GM21360 (cell line): ENCODE measurements around the gene NR6A1.

Experiments
- ATAC-seq: cut with Tn5 transposase; IDR thresholded peaks from one replicate; pipeline ENCODE4 v1.9.1; 2021; ENCODE audit warnings: mild to moderate bottlenecking, moderate library complexity; ENCODE audit not compliant: unreplicated experiment

Gene NR6A1

GRCh38 chr9:124695280-124695890, 75.7 kb downstream of the NR6A1 start:
- ATAC-seq: no peak

DNA sequence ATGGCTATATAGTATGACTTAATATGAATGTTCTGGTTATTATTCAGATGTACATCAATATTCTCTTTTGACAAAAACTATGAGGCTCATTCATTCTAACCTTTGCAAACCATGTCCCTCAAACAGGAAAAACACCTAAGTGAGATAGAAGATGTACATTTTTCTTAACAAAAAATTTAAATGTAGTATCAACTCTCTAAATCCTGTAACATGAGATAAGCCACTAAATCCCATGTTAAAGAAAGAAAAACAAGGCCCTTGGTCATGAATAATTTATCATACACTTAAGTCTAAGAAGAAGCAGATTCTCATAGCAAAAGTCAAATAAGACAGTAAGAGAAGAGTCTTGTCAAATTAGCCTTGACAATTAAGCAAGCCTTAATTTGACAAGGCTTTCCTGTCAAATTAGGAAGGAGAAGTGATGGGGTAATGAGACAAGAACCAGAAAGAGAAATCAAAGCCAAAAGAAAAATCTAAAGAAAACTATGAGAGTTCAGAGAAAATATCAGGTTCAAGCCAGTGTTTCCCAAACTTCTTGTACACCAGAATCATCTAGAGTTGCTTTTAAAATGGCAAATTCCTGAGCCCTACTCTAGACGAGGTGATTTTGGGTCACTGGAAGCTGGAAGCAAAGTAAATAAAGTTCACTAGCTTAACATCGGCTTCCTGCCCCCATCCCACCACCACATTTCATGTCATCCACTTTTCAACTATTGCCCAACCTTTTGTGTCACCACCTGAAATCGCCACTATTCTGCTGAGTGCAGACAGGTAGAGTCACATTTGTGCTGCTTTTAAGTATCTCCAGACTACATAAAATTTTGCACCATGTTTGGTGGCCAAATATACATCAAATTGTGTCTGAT, 76.5 kb downstream of the NR6A1 start:
- ATAC-seq: no peak

DNA sequence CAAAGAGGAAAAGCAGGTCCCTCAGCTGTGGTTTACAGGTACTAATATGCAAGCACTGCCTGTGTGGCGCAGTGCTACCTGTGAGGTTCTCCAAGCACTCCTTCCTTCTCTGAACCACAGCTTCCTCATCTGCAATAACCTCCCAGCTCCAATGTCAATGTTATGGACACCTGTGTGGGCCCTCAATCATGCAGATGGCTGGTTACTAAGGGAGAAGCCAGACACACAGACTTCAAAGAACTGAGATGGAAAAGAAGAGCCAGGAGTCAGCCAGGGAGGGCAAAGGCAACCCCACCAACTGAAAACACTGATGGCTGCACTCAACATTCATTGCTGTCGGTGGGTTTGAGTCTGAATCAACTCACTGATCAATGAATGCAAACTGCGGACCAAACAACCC, 77.7 kb downstream of the NR6A1 start:
- no peak for ATAC-seq

DNA sequence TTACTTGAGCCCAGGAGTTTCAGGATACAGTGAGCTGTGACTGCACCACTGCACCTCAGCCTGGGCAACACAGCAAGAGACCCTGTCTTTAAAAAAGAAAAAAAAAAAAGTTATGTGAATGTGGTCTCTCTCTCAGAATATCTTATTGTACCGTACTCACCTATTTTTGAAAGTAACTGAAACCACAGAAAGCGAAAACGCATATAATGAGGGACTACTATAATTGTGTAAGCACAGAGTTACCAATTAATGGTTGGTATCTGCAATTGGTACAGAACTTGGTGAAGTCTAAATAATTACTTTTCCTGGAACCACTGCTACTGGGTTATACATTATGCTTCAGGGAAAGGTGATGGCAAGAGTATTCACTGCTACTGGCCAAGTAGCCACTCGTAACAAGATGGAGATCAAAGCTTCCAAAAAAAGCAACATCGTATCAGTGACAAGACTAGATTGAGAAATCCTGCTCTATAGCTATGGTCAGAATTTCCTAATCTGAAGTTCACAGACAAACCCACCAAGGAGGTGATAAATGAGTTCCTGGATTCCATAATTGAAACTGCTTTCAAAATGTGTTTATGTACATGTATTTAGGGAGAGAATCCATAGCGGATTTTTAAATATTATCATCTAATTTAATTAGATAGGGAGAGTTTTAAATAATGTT, 82.7 kb downstream of the NR6A1 start:
- no peak for ATAC-seq

GRCh38 chr9:124686918-124687317, 84.2 kb downstream of the NR6A1 start:
- ATAC-seq: no peak

DNA sequence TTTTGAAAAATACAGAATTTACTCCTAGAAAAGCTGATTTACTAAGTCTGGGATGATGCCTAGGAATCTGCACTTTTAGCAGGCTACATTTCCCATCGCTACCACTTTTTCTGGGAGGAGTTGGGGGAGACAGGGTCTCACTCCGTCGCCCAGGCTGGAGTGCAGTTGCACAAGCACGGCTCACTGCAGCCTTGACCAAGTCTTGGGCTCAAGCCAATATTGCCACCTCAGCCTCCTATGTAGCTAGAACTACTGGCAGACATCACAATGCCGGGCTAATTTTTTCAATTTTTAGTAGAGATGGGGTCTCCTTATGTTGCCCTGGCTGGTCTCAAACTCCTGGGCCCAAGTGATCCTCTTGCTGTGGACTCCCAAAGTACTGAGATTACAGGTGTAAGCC, 85.9 kb downstream of the NR6A1 start:
- no peak for ATAC-seq

DNA sequence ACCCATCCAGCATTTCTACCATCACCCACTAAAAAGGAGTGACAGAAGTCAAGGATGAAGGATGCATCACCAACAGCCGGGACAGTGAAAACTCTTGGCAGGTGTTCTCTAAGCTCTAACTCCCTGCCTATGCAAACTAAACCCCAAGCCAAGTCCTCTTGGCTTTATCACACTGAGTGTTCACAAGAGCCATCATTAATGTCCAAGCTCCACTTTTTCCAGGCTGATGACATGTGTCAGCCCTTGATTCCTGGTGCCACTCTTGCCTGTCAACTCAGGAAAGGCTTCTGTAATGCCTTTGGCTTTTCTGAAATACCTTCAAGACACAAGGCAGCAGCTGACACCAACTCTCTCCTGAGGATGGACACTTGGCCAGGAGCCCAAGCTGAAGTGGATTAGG, 86.9 kb downstream of the NR6A1 start:
- no peak for ATAC-seq

- ATAC-seq: no peak
These were observed 88.1 kb downstream of the NR6A1 start for GRCh38 chr9:124683043-124683442.

DNA sequence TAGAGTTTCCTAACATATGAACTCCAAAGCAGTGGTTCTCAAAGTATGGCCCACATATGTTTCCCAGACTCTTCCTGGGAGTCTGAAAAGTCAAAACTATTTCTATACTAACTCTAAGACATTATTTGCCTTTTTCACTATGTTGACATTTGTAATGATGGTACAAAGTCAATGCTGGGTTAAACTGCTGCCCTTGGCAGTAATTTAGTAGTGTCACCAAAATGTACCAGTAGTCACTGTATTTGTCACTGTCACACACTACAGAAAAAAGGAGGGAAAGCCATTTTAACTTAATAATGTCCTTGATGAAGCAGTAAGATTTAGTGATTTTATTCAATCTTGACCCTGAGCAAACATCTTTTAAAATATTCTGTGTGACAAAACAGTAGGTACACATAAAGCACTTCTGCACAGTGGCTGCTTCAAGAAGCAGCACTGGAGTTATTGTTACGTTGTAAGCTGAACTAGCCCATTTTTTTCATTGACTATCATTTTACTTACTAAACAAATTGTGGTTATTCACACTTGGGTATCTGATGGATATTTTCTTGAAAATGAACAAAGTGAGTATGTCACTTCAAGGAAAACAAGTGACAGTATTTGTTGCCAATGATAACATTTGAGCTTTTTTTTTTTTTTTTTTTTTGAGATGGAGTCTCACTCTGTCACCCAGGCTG, 90.3 kb downstream of the NR6A1 start:
- no peak for ATAC-seq

GRCh38 chr9:124680049-124680448, 91.1 kb downstream of the NR6A1 start:
- ATAC-seq: no peak

GRCh38 chr9:124676159-124676551, 95.0 kb downstream of the NR6A1 start:
- no peak for ATAC-seq

- ATAC-seq: no peak
These were observed 95.6 kb downstream of the NR6A1 start for GRCh38 chr9:124675261-124676158.

DNA sequence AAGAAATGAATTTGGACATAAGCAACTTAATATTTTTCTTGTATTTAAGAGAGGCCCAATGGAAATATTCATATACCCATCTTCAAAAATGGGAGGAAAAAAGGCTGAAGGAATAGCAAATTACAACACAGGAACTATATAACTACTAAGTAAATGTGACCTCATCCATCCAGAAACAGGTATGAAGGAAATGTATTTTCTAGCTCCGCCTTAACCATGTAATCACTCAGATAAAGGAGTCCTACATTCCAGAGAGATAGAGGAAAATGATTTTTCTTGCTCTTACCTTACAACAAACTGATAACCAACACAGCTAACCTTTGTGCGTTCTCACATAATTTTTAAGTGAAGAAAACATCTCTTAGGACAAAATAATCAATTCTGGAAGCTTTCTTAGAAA, 96.5 kb downstream of the NR6A1 start:
- no peak for ATAC-seq

- ATAC-seq: no peak
These were observed 98.0 kb downstream of the NR6A1 start for GRCh38 chr9:124673063-124673462.

- ATAC-seq: no peak
These were observed 99.2 kb downstream of the NR6A1 start for GRCh38 chr9:124671861-124672260.

DNA sequence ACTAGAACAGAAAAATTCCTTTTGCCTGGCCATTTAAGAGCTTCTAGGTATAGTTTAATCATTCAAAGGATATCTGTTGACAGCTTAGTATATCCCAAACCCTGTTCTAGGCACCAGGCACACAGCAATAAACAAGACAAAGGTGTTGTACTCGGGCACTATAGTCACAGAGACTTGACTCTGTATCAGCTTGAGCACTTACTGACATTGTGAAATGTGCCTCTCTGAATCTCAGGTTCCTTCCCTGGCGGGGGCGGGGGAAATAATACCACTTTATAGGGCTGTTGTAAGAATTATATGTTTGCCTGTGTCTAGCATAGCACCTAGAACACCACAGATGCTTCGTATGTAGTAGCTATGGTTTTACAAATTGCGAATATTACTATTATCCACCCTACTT, 104.5 kb downstream of the NR6A1 start:
- no peak for ATAC-seq

DNA sequence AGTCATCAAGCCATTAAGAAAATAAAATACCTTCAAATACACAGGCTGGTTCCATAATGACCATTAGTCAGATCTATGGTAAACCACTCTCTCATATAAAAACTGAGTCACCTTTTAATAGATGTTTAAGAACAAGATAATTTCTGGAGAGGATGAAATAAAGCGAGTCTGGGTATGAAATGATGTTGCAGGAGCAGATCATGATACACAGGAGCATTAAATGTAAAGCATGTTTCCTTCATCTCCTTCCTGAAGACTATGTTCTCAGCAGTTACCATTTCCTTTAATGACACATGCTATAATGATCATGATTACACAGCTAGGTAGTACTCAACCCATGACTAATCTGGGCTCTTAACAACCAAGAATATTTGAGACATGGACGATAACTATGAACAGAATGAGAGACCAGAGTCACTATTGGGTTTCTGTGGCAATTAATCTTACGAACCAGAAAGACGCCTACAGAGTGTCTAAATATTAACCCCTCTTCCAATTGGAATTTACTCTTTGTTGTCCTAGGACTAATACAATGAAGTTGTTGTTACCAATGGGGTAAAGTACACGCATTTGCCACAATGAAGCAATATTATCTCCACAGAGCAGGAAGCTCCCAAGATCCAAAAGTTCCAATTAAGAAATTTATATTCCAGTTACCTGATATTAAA, 105.6 kb downstream of the NR6A1 start:
- no peak for ATAC-seq

DNA sequence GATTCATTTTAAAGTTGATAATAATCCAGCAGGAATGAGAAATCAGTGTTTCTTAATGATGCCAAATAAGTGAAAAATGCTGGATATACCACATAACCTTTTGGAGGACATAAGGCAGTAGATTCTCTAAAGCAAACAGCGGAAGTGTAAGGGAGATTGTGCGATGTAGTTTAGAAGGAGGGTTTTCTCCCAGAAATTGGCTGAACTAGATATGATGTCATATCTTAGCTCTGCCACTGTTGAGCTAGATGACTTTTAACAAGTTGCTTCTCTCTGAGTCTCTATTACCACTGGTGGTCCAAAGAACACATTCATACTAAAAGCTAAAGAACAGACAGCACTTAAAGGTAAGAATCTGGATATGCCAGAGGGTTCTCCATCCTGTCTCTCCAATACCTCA, 107.0 kb downstream of the NR6A1 start:
- no peak for ATAC-seq

DNA sequence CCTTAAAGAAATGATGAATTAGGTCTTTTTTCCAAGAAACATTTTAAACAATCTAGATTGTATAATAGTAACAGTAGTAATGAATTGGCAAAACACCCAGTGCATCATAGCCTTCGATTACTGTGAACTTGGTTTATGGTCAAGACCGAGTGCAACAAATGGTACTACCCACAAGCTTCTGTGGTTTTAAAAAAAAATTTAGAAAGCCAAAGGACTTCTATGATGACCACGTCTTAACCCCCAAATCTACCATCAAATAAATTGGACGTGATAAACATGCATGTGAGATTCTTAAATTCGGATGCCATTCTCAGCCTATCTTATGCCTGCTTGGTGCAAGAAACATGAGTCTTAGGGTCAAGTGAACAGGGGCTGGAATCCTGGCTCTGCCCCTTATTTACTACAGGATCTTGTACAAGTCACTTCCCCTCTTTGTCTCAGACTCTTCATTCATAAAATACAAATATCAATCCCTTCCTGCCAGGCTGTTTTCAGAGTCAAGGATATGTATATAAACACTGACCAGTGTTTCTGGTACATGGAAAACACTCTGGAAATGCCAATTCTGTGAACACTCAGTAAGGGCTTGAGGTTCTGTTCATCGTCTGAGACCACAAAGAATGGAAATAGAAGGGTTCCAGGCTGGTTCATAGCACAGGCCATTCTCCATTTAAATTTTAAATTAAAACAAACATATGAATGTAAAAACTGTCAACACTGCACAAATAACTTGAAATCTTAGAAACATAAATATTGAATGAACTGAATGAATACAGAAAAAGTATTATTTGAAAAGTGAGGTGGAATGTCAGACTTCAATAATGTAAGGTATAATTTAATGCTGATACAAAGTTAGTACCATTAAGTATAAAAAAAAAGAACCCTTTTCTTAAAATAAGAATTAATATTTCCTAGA, 107.8 kb downstream of the NR6A1 start:
- no peak for ATAC-seq
